Activated CD8-positive, alpha-beta memory T cell treated with anti-CD3 and anti-CD28 coated beads, Interleukin-2, amount 10 ng/mL, durations not matched to agents 7 days and 5 days (primary cell): ENCODE data around the gene LIPA. TPM values are rescaled to one million over a fixed set of nuclear protein-coding genes. Genes with fewer than 3 reads are reported as not detected.
"Not testable (repeated sequence)": the region's sequence is repeated elsewhere in the genome, so short reads cannot be mapped to it uniquely, and the experiment has no call there.

Experiments used
- ATAC-seq: fragments of 150-1000 bp; cut with Tn5 transposase; one replicate; pipeline ENCODE4 v1.10.0; 2021; ENCODE audit warnings: moderate library complexity
- CTCF ChIA-PET: fragments of 350-600 bp; sonication (Branson Sonifier 250); formaldehyde crosslinking; loops from one replicate; lab custom pipeline; 2021; ENCODE audit warnings: antibody characterized with exemption; lab: Charles Lee
- DNase-seq: peaks from one replicate; pipeline ENCODE4 v3.0.0-alpha.2; 2020
- H3K27ac Mint-ChIP-seq: one replicate; pipeline ENCODE4 v1.8.0; 2021; ENCODE audit warnings: mild to moderate bottlenecking, mixed read lengths
- H3K27me3 Mint-ChIP-seq: one replicate; pipeline ENCODE4 v1.8.0; 2021; ENCODE audit warnings: mixed read lengths
- H3K36me3 Mint-ChIP-seq: one replicate; pipeline ENCODE4 v1.8.0; 2021; ENCODE audit warnings: mild to moderate bottlenecking, mixed read lengths
- H3K4me1 Mint-ChIP-seq: one replicate; pipeline ENCODE4 v1.8.0; 2021; ENCODE audit warnings: mixed read lengths
- H3K4me3 Mint-ChIP-seq: one replicate; pipeline ENCODE4 v1.8.0; 2021; ENCODE audit warnings: mild to moderate bottlenecking, moderate library complexity, mixed read lengths
- H3K9me3 Mint-ChIP-seq: one replicate; pipeline ENCODE4 v1.8.0; 2022; ENCODE audit warnings: low read depth, mixed read lengths
- total RNA-seq, 2 experiments: library from RNA; stranded (reverse); gene quantifications; one replicate each; pipeline ENCODE4 v1.2.3, GENCODE V29; 2021

LIPA gene
- total RNA-seq, 2 experiments from 2014 or later: 24.0 to 28.5 TPM

GRCh38 chr10:89263091-89263490 is 11.5 kb upstream of the LIPA start:
- peaks cover 3% of the 10 kb centered on the region for H3K36me3 Mint-ChIP-seq
- no peak overlapping the region for H3K4me3 Mint-ChIP-seq
- CTCF ChIA-PET: no interaction called here
- peaks cover 8% of the 10 kb centered on the region for H3K4me1 Mint-ChIP-seq
- no peaks in the 10 kb centered on the region for H3K9me3 Mint-ChIP-seq
- H3K27me3 Mint-ChIP-seq: peaks cover 25% of the 10 kb centered on the region
- no peak overlapping the region for H3K27ac Mint-ChIP-seq
- ATAC-seq: no peak
- no peak for DNase-seq

- Mint-ChIP-seq H3K27me3 (peaks cover 26% of the 10 kb centered on the region), H3K9me3 (no peaks in the 10 kb centered on the region), H3K27ac (no peak overlapping the region), H3K36me3 (peaks cover 3% of the 10 kb centered on the region), H3K4me1 (peaks cover 8% of the 10 kb centered on the region), H3K4me3 (no peak overlapping the region)
- DNase-seq (no peak), ATAC-seq (no peak)
- CTCF ChIA-PET: interaction anchor here (1.0 to 1.5 kb wide), 3 partner anchors 32 to 300 kb away, joined by 3 to 5 read pairs (median 4); no protein-coding TSS in a partner anchor
These were observed 10.8 kb upstream of the LIPA start for GRCh38 chr10:89262086-89263051.

DNA sequence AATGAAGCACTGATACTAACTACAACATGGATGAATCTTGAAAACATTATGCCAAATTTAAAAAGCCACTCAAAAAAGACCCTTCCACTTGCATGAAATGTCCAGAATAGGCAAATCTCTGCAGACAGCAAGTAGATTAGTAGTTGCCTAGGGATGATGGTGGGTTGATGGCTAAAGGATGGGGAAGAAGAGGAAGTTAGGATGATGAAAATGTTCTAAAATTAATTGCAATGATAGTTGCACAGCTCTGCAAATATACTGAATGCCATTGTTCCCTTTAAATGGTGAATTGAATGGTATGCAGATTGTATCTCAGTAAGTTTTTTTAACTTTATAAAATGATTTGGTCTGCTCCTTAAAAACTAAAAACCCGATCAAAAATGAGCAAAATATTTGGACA is 7.3 kb upstream of the LIPA start:
- no peak overlapping the region for H3K27ac Mint-ChIP-seq
- ATAC-seq: no peak

DNA sequence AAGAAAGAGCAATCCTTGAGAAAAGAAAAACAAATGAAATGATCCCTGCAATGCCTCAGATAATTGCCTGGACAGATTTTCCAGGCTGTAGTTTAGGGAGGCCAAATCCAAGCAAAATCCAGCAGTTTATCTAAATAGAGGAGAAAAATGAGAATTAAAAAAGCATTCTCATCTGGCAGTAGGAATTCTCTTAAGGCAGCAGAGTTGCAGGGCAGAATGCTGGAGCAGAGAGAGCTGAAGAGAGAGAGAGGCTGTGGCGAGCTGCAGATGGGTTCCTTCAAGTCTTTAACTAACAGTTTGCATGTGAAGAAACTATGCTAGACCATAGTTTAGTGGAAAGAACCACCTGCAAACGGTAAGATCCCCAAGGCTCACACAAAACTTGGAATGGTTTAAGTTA is 6.0 kb upstream of the LIPA start:
- Mint-ChIP-seq H3K9me3 (peaks cover 10% of the 10 kb centered on the region), H3K27me3 (peaks cover 35% of the 10 kb centered on the region), H3K4me1 (peaks cover 8% of the 10 kb centered on the region), H3K27ac (no peak overlapping the region), H3K36me3 (peaks cover 21% of the 10 kb centered on the region), H3K4me3 (no peak overlapping the region)
- CTCF ChIA-PET: interaction anchor here (0.9 kb wide), 1 partner anchor 35 kb away, joined by 4 read pairs; no protein-coding TSS in a partner anchor
- DNase-seq (no peak), ATAC-seq (no peak)

More for the DNA sequence above, 7.3 kb upstream of the LIPA start:
- H3K4me3 Mint-ChIP-seq: no peak overlapping the region
- no peak for DNase-seq
- CTCF ChIA-PET: no interaction called here
- peaks cover 8% of the 10 kb centered on the region for H3K4me1 Mint-ChIP-seq
- H3K36me3 Mint-ChIP-seq: peaks cover 15% of the 10 kb centered on the region
- H3K9me3 Mint-ChIP-seq: peaks cover 7% of the 10 kb centered on the region
- H3K27me3 Mint-ChIP-seq: peaks cover 35% of the 10 kb centered on the region

DNA sequence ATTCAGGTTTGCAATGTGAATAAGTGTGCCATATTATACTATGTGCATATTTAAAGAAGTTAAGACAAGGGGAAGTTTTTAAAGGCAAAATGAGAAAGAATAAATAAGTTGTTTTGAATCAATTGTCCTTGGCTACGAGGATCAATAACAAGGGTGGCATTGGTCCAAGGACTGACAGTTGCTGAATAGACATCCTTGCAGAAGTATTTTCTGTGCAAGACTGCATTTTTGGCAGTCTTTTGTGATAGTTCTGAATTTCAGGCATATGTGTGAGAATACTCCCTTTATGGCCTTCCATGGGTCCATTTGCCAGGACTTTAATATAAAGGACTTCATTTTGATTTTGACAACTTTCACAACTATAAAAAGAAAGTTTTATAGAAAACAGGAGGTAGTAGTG is 5.4 kb upstream of the LIPA start:
- Mint-ChIP-seq H3K9me3 (peaks cover 10% of the 10 kb centered on the region), H3K27ac (no peak overlapping the region), H3K4me1 (peaks cover 10% of the 10 kb centered on the region), H3K4me3 (no peak overlapping the region), H3K36me3 (peaks cover 21% of the 10 kb centered on the region), H3K27me3 (peaks cover 35% of the 10 kb centered on the region)
- CTCF ChIA-PET: interaction anchor here (0.8 kb wide), 1 partner anchor 113 kb away, joined by 4 read pairs; no protein-coding TSS in a partner anchor
- no peak for DNase-seq
- ATAC-seq: no peak

DNA sequence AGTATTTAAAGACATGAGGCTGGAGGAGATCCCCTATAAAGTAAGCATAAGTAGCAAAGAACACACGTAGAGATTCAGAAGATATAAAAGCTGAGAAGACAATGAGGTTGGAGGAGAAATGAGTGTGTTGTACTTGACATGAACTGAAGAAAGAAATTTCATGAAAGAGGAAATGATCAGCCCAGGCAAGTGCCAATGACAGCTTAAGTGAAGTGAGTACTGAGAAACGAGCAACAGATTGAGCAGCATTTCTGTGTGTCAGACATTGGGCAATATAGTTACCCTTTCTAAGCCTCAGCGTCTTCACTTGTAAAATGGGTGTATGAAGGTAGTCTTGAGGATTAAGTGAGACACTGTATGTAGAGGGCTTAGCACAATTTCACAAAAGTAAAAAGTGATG is 4.8 kb upstream of the LIPA start:
- DNase-seq (no peak), ATAC-seq (no peak)
- H3K9me3 Mint-ChIP-seq: peaks cover 10% of the 10 kb centered on the region

DNA sequence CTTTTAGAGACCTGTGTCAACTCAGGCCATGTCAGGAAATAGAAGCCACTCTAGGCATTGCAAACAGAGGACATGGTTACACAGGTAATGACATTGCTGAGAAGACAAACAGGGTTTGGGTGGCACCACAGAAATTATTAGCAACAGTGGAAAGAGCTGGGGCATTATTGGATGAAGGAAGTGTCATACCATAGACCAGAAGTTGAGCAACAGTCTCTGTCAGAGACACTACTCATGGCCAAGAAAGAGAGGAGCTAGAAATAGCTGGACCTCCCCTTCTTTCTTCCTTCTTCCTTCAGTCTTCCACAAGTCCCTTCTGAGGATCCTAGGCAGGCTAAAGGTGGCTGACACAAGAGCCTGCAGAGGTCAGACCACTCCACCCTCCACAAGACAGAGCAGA is 4.2 kb upstream of the LIPA start:
- peaks cover 21% of the 10 kb centered on the region for H3K36me3 Mint-ChIP-seq
- peaks cover 35% of the 10 kb centered on the region for H3K27me3 Mint-ChIP-seq
- peaks cover 10% of the 10 kb centered on the region for H3K9me3 Mint-ChIP-seq
- H3K4me1 Mint-ChIP-seq: peaks cover 14% of the 10 kb centered on the region
- CTCF ChIA-PET: no interaction called here
- no peak overlapping the region for H3K4me3 Mint-ChIP-seq
- no peak overlapping the region for H3K27ac Mint-ChIP-seq
- no peak for DNase-seq
- no peak for ATAC-seq

More for the DNA sequence above, 4.8 kb upstream of the LIPA start:
- Mint-ChIP-seq H3K4me1 (peaks cover 10% of the 10 kb centered on the region), H3K4me3 (no peak overlapping the region), H3K27ac (no peak overlapping the region), H3K36me3 (peaks cover 21% of the 10 kb centered on the region), H3K27me3 (peaks cover 35% of the 10 kb centered on the region)
- CTCF ChIA-PET: interaction anchor here (0.8 kb wide), 1 partner anchor 114 kb away, joined by 4 read pairs; no protein-coding TSS in a partner anchor

- H3K27me3 Mint-ChIP-seq: peaks cover 35% of the 10 kb centered on the region
- H3K4me3 Mint-ChIP-seq, H3K27ac Mint-ChIP-seq, H3K9me3 Mint-ChIP-seq, ATAC-seq, DNase-seq, CTCF ChIA-PET: not testable (repeated sequence)
- peaks cover 21% of the 10 kb centered on the region for H3K36me3 Mint-ChIP-seq
- H3K4me1 Mint-ChIP-seq: peaks cover 16% of the 10 kb centered on the region
These were observed 3.6 kb upstream of the LIPA start for GRCh38 chr10:89255091-89255579.

GRCh38 chr10:89252225-89252585 is 630 bp upstream of the LIPA start:
- H3K27ac Mint-ChIP-seq: no peak overlapping the region
- peaks cover 10% of the 10 kb centered on the region for H3K9me3 Mint-ChIP-seq
- no peak for DNase-seq
- H3K36me3 Mint-ChIP-seq: peaks cover 28% of the 10 kb centered on the region
- peaks cover 19% of the 10 kb centered on the region for H3K27me3 Mint-ChIP-seq
- H3K4me1 Mint-ChIP-seq: peaks cover 28% of the 10 kb centered on the region
- no peak overlapping the region for H3K4me3 Mint-ChIP-seq
- no peak for ATAC-seq
- CTCF ChIA-PET: interaction anchor here (0.7 to 1.8 kb wide), 7 partner anchors 78 to 310 kb away, joined by 3 to 7 read pairs (median 4); partner anchors contain the start of genes IFIT1 and IFIT5

DNA sequence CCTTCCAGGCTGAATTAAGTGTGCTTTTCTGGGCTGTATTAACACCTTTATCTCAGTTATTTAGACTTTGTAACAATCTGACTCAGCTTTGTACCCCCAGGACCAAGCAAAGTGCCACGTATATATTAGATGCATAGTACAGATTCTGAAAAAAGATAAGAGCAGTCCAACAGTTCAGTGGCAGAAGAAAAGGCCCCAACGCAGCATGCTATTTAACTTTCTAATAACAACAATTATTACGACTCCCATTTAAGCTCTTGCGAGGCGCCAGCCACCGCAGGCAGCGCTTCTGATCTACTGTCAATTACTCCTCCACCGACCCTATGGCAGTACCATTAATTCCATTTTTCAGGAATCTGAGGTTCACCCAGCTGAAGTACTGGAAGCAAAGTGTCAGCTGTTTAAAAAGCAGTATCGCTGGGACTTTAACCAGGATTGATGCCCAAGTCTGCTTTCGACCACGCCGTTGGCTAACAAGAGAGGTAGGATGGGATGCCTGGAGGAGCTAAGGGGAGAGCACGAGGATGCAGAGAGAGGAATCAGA is 638 bp downstream of the LIPA start:
- peaks cover 28% of the 10 kb centered on the region for H3K4me1 Mint-ChIP-seq
- peaks cover 10% of the 10 kb centered on the region for H3K9me3 Mint-ChIP-seq
- CTCF ChIA-PET: interaction anchor here (1.2 to 2.0 kb wide), 5 partner anchors 33 to 311 kb away, joined by 3 to 12 read pairs (median 7); partner anchors contain the start of gene IFIT5
- peak overlapping the region; percentile 82 for H3K27ac Mint-ChIP-seq
- H3K36me3 Mint-ChIP-seq: peaks cover 30% of the 10 kb centered on the region
- H3K4me3 Mint-ChIP-seq: peak overlapping the region; percentile 88
- DNase-seq (no peak), ATAC-seq (no peak)
- peaks cover 7% of the 10 kb centered on the region for H3K27me3 Mint-ChIP-seq

DNA sequence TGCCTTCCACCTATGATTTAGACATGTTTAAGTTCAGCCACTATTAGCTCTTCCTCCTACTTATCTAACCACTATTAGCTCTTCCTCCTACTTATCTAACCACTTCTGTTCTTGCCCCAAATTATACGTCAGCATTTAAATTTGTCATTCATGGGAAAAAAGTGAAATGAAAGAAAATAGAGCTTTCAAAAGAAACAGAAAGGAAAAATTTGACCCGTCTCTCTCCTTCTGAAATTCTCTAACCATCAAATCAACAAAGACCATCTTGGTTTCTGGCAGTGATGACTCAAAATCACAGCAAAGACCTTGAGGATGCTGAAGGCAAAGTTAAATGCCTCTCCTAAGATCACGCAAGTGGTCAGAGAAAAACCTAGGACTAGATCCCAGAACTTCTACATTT is 2.6 kb downstream of the LIPA start:
- H3K27ac Mint-ChIP-seq: peak overlapping the region; percentile 18
- H3K36me3 Mint-ChIP-seq: peaks cover 18% of the 10 kb centered on the region
- peaks cover 28% of the 10 kb centered on the region for H3K4me1 Mint-ChIP-seq
- DNase-seq: no peak
- H3K9me3 Mint-ChIP-seq: peaks cover 3% of the 10 kb centered on the region
- CTCF ChIA-PET: interaction anchor here (0.6 to 1.2 kb wide), 2 partner anchors 16 to 139 kb away, joined by 3 to 4 read pairs; no protein-coding TSS in a partner anchor
- no peaks in the 10 kb centered on the region for H3K27me3 Mint-ChIP-seq
- H3K4me3 Mint-ChIP-seq: no peak overlapping the region
- ATAC-seq: no peak

GRCh38 chr10:89247623-89248022 is 4.0 kb downstream of the LIPA start:
- not testable (repeated sequence) for ATAC-seq, H3K27me3 Mint-ChIP-seq, H3K27ac Mint-ChIP-seq, DNase-seq, H3K4me3 Mint-ChIP-seq, H3K9me3 Mint-ChIP-seq
- peaks cover 33% of the 10 kb centered on the region for H3K4me1 Mint-ChIP-seq
- H3K36me3 Mint-ChIP-seq: peaks cover 13% of the 10 kb centered on the region
- CTCF ChIA-PET: interaction anchor here (1.1 to 1.7 kb wide), 2 partner anchors 9 to 30 kb away, joined by 3 to 4 read pairs; no protein-coding TSS in a partner anchor

DNA sequence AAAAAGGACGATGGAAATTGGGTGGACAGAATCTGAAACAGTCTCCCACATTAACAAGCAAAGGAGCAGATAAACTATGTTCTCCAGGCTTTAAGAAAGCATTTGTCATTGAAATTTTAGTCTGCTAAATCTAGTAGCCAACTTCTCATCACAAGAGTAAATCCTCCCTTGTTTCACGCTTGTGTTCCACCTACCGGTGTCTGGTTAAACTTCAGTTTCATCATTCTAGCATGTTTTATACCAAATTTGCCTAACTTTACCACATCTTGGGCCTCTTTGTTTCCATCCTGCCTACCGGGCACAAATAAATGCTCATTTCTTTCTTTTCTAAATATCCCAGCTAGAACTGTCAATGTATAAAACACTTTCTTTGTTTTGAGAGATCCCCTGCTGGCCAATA is 5.8 kb downstream of the LIPA start:
- Mint-ChIP-seq H3K9me3 (no peaks in the 10 kb centered on the region), H3K4me1 (peaks cover 29% of the 10 kb centered on the region), H3K36me3 (peaks cover 13% of the 10 kb centered on the region), H3K27me3 (no peaks in the 10 kb centered on the region), H3K27ac (no peak overlapping the region), H3K4me3 (no peak overlapping the region)
- no peak for ATAC-seq
- CTCF ChIA-PET: interaction anchor here (1.0 to 1.7 kb wide), 2 partner anchors 28 to 216 kb away, joined by 3 to 4 read pairs; no protein-coding TSS in a partner anchor
- no peak for DNase-seq
